Suprapubic skin (tissue), 4 donors: ENCODE results near the gene PAFAH1B1. TPM values are rescaled to one million over a fixed set of nuclear protein-coding genes. Genes with fewer than 3 reads are reported as not detected.

Experiments
- DNase-seq, 2 donors: peaks; one replicate each; pipeline ENCODE4 v3.0.0-alpha.2; 2019; ENCODE audit warnings: low spot score in 2 of 2
- H3K27ac ChIP-seq: fragments of 200-600 bp; sonication (generic); one replicate; pipeline ENCODE4 v1.5.1; 2019
- H3K27me3 ChIP-seq: fragments of 200-600 bp; sonication (generic); one replicate; pipeline ENCODE4 v1.5.1; 2019
- H3K36me3 ChIP-seq: fragments of 200-600 bp; sonication (generic); one replicate; pipeline ENCODE4 v1.5.1; 2019
- H3K4me1 ChIP-seq: fragments of 200-600 bp; sonication (generic); one replicate; pipeline ENCODE4 v1.5.1; 2019
- H3K4me3 ChIP-seq: fragments of 200-600 bp; sonication (generic); one replicate; pipeline ENCODE4 v1.5.1; 2019; ENCODE audit warnings: mild to moderate bottlenecking
- H3K9me3 ChIP-seq: fragments of 200-600 bp; sonication (generic); one replicate; pipeline ENCODE4 v1.5.1; 2019
- CTCF ChIP-seq, 2 donors: fragments of 200-600 bp in 1 of 2; fragments of 450-650 bp in 1 of 2; sonication (generic) in 1 of 2; IDR thresholded peaks; one replicate each; pipeline ENCODE4 v1.5.1; 2016 to 2019; ENCODE audit warnings: antibody characterized with exemption in 2 of 2, mild to moderate bottlenecking in 1 of 2, moderate library complexity in 1 of 2
- EP300 ChIP-seq: sonication (generic); formaldehyde crosslinking; IDR thresholded peaks from one replicate; pipeline ENCODE4 v1.6.1; 2017; ENCODE audit warnings: antibody characterized with exemption
- POLR2A ChIP-seq, 2 donors: fragments of 450-650 bp; IDR thresholded peaks; one replicate each; pipeline ENCODE4 v1.6.1; 2017; ENCODE audit warnings: antibody characterized with exemption in 2 of 2, mild to moderate bottlenecking in 2 of 2, moderate library complexity in 2 of 2
- POLR2AphosphoS5 ChIP-seq, 3 donors: sonication (generic); formaldehyde crosslinking; IDR thresholded peaks; one replicate each; pipeline ENCODE4 v1.6.1; 2017; ENCODE audit warnings: antibody characterized with exemption in 3 of 3
- whole genome bisulfite sequencing: methylation state at CpG from one replicate; pipeline ENCODE4 v1.1.5; 2018; 5-methylcytosine and 5-hydroxymethylcytosine counted together
- total RNA-seq, 4 donors: library from RNA; depleted of rRNA; stranded (reverse); fragments of >200 nt; gene quantifications; one replicate each; pipeline ENCODE4 v1.1.0, GENCODE V29; 2016

Gene PAFAH1B1
- total RNA-seq, 4 donors from 2014 or later: 97.4 to 283 (median 125) TPM

DNA sequence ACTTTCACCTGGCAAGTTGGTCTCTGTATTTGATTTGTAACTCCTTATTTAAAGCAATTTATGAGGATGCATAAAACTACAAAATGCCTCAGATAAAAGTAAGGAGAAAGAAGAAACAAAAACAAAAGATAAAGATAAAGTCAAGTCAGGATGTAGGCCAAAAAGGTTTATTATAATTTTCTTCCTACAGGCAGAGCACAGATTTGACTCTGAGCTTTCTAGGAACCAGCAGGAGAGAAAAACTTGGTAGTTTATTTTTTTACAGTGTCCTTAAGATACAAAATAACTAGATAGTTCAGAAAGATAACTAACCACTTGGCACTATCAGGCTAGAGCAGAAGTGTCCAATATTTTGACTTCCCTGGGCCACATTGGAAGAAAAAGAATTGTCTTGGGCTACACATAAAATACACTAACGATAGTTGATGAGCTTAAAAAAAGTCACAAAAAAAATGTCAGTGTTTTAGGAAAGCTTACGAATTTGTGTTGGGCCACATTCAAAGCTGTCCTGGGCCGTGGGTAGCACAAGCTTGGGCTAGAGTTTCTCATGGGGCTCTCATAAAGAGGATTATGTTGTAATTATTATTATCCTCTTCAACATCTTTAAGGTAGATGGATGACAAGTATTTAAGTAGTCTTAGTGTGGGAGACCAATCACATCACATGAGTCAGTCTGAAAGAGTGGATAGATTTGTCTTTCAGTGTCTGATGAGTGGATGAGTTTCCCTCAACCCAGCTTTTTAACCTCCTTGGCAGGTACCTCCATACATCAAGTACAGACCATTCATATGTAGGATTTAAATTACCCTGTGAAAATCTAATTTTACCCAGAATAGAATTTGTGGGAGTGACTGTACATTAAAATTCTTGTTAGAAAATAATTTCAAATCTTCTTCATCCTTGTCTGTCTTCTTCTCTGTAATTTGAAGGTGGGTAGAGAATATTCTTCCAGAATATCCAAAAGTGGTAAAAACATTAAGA lies 17.0 kb downstream of the PAFAH1B1 start:
- WGBS: 44% methylated on average over 3 of the region's 3 CpGs
- Histone ChIP-seq H3K4me1 (peaks cover 20% of the 10 kb centered on the region), H3K27me3 (no peaks in the 10 kb centered on the region), H3K4me3 (no peak overlapping the region), H3K36me3 (no peaks in the 10 kb centered on the region), H3K27ac (no peak overlapping the region), H3K9me3 (no peaks in the 10 kb centered on the region)
- no peak for DNase-seq
- TF ChIP-seq POLR2AphosphoS5 (IDR thresholded peaks at IDR 0.05) (no peak), POLR2A (IDR thresholded peaks at IDR 0.05) (no peak), CTCF (IDR thresholded peaks at IDR 0.05) (no peak), EP300 (no peak)

DNA sequence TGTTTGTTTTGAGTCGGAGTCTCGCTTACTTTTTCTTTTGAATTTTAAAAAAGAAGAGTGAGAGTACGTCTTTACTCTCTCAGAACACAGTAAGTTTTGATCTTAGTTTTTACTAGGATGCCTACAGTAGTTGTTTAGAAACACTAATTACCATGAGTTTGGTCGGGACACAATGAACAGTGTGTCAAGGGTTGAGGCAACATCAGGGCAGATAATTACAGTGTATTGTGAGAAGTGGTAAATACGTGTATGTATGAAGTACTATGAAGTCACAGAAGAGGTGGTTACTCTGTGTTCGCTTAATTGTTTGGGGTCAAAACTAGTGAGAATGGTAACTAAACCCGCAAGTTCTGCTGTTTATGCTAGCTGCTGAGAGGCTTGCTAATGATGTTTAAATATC lies 18.2 kb downstream of the PAFAH1B1 start:
- 78% methylated on average over 7 of the region's 7 CpGs for WGBS
- H3K27ac ChIP-seq: no peak overlapping the region
- no peak for TF ChIP-seq POLR2A (IDR thresholded peaks at IDR 0.05)
- TF ChIP-seq EP300: no peak
- TF ChIP-seq POLR2AphosphoS5 (IDR thresholded peaks at IDR 0.05): no peak
- TF ChIP-seq CTCF (IDR thresholded peaks at IDR 0.05): no peak
- no peak for DNase-seq
- no peak overlapping the region for H3K4me3 ChIP-seq
- H3K27me3 ChIP-seq: no peaks in the 10 kb centered on the region
- H3K9me3 ChIP-seq: no peaks in the 10 kb centered on the region
- no peaks in the 10 kb centered on the region for H3K36me3 ChIP-seq
- H3K4me1 ChIP-seq: peaks cover 19% of the 10 kb centered on the region

- Histone ChIP-seq H3K36me3 (no peaks in the 10 kb centered on the region), H3K4me3 (no peak overlapping the region), H3K4me1 (peaks cover 19% of the 10 kb centered on the region), H3K9me3 (no peaks in the 10 kb centered on the region), H3K27me3 (no peaks in the 10 kb centered on the region), H3K27ac (no peak overlapping the region)
- 95% methylated on average over 7 of the region's 7 CpGs for WGBS
- no peak for DNase-seq
- no peak for TF ChIP-seq CTCF (IDR thresholded peaks at IDR 0.05)
- TF ChIP-seq POLR2A (IDR thresholded peaks at IDR 0.05): no peak
- TF ChIP-seq EP300: no peak
- no peak for TF ChIP-seq POLR2AphosphoS5 (IDR thresholded peaks at IDR 0.05)
These were observed 19.2 kb downstream of the PAFAH1B1 start for GRCh38 chr17:2612630-2613029.

- DNase-seq: no peak
- peaks cover 16% of the 10 kb centered on the region for H3K4me1 ChIP-seq
- no peaks in the 10 kb centered on the region for H3K9me3 ChIP-seq
- H3K36me3 ChIP-seq: no peaks in the 10 kb centered on the region
- 84% methylated on average over 16 of the region's 17 CpGs for WGBS
- no peak overlapping the region for H3K27ac ChIP-seq
- no peak overlapping the region for H3K4me3 ChIP-seq
- no peaks in the 10 kb centered on the region for H3K27me3 ChIP-seq
- TF ChIP-seq EP300: no peak
- no peak for TF ChIP-seq CTCF (IDR thresholded peaks at IDR 0.05)
- no peak for TF ChIP-seq POLR2A (IDR thresholded peaks at IDR 0.05)
- no peak for TF ChIP-seq POLR2AphosphoS5 (IDR thresholded peaks at IDR 0.05)
These were observed 19.8 kb downstream of the PAFAH1B1 start for GRCh38 chr17:2613089-2613808.

GRCh38 chr17:2615882-2616281 lies 22.4 kb downstream of the PAFAH1B1 start:
- no peaks in the 10 kb centered on the region for H3K27me3 ChIP-seq
- H3K4me1 ChIP-seq: peaks cover 15% of the 10 kb centered on the region
- TF ChIP-seq EP300 (no peak), CTCF (IDR thresholded peaks at IDR 0.05) (no peak), POLR2A (IDR thresholded peaks at IDR 0.05) (no peak), POLR2AphosphoS5 (IDR thresholded peaks at IDR 0.05) (no peak)
- H3K27ac ChIP-seq: no peak overlapping the region
- no peaks in the 10 kb centered on the region for H3K9me3 ChIP-seq
- H3K4me3 ChIP-seq: no peak overlapping the region
- 90% methylated on average over 4 of the region's 4 CpGs for WGBS
- no peak for DNase-seq
- no peaks in the 10 kb centered on the region for H3K36me3 ChIP-seq
